Activated CD8-positive, alpha-beta memory T cell treated with anti-CD3 and anti-CD28 coated beads, Interleukin-2, amount 50 U/mL, for 1 hour (primary cell): ENCODE measurements around the gene PPP1R10.

Source experiments
- DNase-seq: peaks from one replicate; pipeline ENCODE4 v3.0.0-alpha.2; 2020; ENCODE audit errors: extremely low read depth

PPP1R10 gene

GRCh38 chr6:30598912-30599624, 18.0 kb downstream of the PPP1R10 start:
- no peak for DNase-seq

- peak; percentile 43 for DNase-seq
Measured at GRCh38 chr6:30597315-30598144, 19.5 kb downstream of the PPP1R10 start.

GRCh38 chr6:30592287-30592686, 24.8 kb downstream of the PPP1R10 start:
- DNase-seq = no peak

GRCh38 chr6:30591008-30591407, 26.0 kb downstream of the PPP1R10 start:
- no peak for DNase-seq

GRCh38 chr6:30590509-30590908, 26.5 kb downstream of the PPP1R10 start:
- no peak for DNase-seq

- DNase-seq = no peak
Measured at GRCh38 chr6:30589754-30590358, 27.2 kb downstream of the PPP1R10 start.

- no peak for DNase-seq
Measured at GRCh38 chr6:30583921-30584320, 33.1 kb downstream of the PPP1R10 start.

GRCh38 chr6:30578051-30578450, 39.0 kb downstream of the PPP1R10 start:
- DNase-seq = no peak

- DNase-seq = no peak
Measured at GRCh38 chr6:30573113-30573512, 43.9 kb downstream of the PPP1R10 start.

- no peak for DNase-seq
Measured at GRCh38 chr6:30572148-30572547, 44.9 kb downstream of the PPP1R10 start.

- no peak for DNase-seq
Measured at GRCh38 chr6:30571762-30572082, 45.3 kb downstream of the PPP1R10 start.

GRCh38 chr6:30571075-30571761, 45.8 kb downstream of the PPP1R10 start, which contains the start of gene ABCF1:
TSS of gene ABCF1 (plus strand) at chr6:30571442. CDS start at chr6:30571488, 46 bp downstream.
- DNase-seq = peak; percentile 92

- DNase-seq = no peak
Measured at GRCh38 chr6:30570740-30571074, 46.3 kb downstream of the PPP1R10 start.

GRCh38 chr6:30570263-30570662, 46.8 kb downstream of the PPP1R10 start:
- DNase-seq = no peak

GRCh38 chr6:30568245-30568644, 48.8 kb downstream of the PPP1R10 start:
- no peak for DNase-seq

- no peak for DNase-seq
Measured at GRCh38 chr6:30565772-30566171, 51.3 kb downstream of the PPP1R10 start.

GRCh38 chr6:30564114-30564513, 52.9 kb downstream of the PPP1R10 start:
- DNase-seq = no peak

GRCh38 chr6:30562470-30563425, 54.3 kb downstream of the PPP1R10 start:
- DNase-seq = no peak

- no peak for DNase-seq
Measured at GRCh38 chr6:30560930-30561329, 56.1 kb downstream of the PPP1R10 start.

- no peak for DNase-seq
Measured at GRCh38 chr6:30557683-30557981, 59.4 kb downstream of the PPP1R10 start.
